IMR-90 (cell line): ENCODE data around the gene PALLD. TPM values are rescaled to one million over a fixed set of nuclear protein-coding genes. Genes with fewer than 3 reads are reported as not detected.

Source experiments
- ATAC-seq: fragments of 200-7000 bp; cut with Tn5 transposase; 2 replicates; pipeline ENCODE4 v1.9.1; 2020; ENCODE audit warnings: low read depth, mild to moderate bottlenecking, moderate library complexity
- BruUV-seq: library from RNA; stranded (reverse); fragments of 400-500 nt; replicated peaks from 2 replicates; lab custom pipeline; 2021; lab: Mats Ljungman, UMichigan
- CTCF ChIA-PET: fragments of 300-600 bp; formaldehyde crosslinking; extraction: SDS; loops from one replicate; lab custom pipeline; 2021; ENCODE audit warnings: antibody characterized with exemption; lab: Yijun Ruan, JAX
- POLR2A ChIA-PET: fragments of 300-600 bp; sonication (Branson Sonifier 250); formaldehyde crosslinking; loops from one replicate; lab custom pipeline; 2022; ENCODE audit warnings: antibody characterized with exemption; ENCODE audit not compliant: unreplicated experiment; lab: Charles Lee
- DNase-seq: peaks from one replicate; pipeline ENCODE4 v3.0.0; 2013
- H2AFZ ChIP-seq: replicated peaks from 2 replicates; pipeline ENCODE3; 2013; ENCODE audit warnings: low read length, mild to moderate bottlenecking; ENCODE audit not compliant: poor library complexity
- H2AK5ac ChIP-seq: 2 replicates; pipeline ENCODE4 v1.6.1; 2013; ENCODE audit warnings: low read depth, low read length, inconsistent platforms
- H2AK9ac ChIP-seq: replicated peaks from 2 replicates; pipeline ENCODE3; 2013; ENCODE audit warnings: mild to moderate bottlenecking, low read depth, low read length, moderate library complexity; ENCODE audit not compliant: poor library complexity
- H2BK120ac ChIP-seq: 2 replicates; pipeline ENCODE4 v1.6.1; 2013; ENCODE audit warnings: low read depth, low read length, inconsistent platforms
- H2BK15ac ChIP-seq: 3 replicates; pipeline ENCODE4 v1.6.1; 2013; ENCODE audit warnings: low read depth, low read length, inconsistent platforms
- H2BK20ac ChIP-seq: 2 replicates; pipeline ENCODE4 v1.6.1; 2013; ENCODE audit warnings: low read depth, mild to moderate bottlenecking, inconsistent platforms, low read length, moderate library complexity
- H2BK5ac ChIP-seq: 2 replicates; pipeline ENCODE4 v1.6.1; 2013; ENCODE audit warnings: mild to moderate bottlenecking, low read depth, low read length, inconsistent platforms; ENCODE audit not compliant: poor library complexity, severe bottlenecking
- H3K14ac ChIP-seq: replicated peaks from 2 replicates; pipeline ENCODE4 v1.6.1; 2013; ENCODE audit warnings: low read depth, low read length, inconsistent platforms
- H3K18ac ChIP-seq: 2 replicates; pipeline ENCODE4 v1.6.1; 2013; ENCODE audit warnings: low read depth, low read length, control low read depth
- H3K23ac ChIP-seq: 2 replicates; pipeline ENCODE4 v1.6.1; 2013; ENCODE audit warnings: low read depth, low read length, inconsistent platforms
- H3K27ac ChIP-seq: 2 replicates; pipeline ENCODE4 v1.5.1; 2013; ENCODE audit warnings: mild to moderate bottlenecking, control low read depth, low read length; ENCODE audit not compliant: insufficient read depth
- H3K27me3 ChIP-seq: 2 replicates; pipeline ENCODE4 v1.6.1; 2013; ENCODE audit warnings: low read length; ENCODE audit not compliant: control insufficient read depth, insufficient read depth
- H3K36me3 ChIP-seq: 2 replicates; pipeline ENCODE4 v1.6.1; 2013; ENCODE audit warnings: low read length, mixed read lengths; ENCODE audit not compliant: control insufficient read depth, insufficient read depth
- H3K4ac ChIP-seq: 2 replicates; pipeline ENCODE4 v1.6.1; 2013; ENCODE audit warnings: low read depth, low read length, inconsistent platforms
- H3K4me1 ChIP-seq: 2 replicates; pipeline ENCODE4 v1.6.1; 2013; ENCODE audit warnings: low read length, mixed read lengths; ENCODE audit not compliant: control insufficient read depth, insufficient read depth
- H3K4me2 ChIP-seq: 2 replicates; pipeline ENCODE4 v1.6.1; 2013; ENCODE audit warnings: low read depth, mild to moderate bottlenecking, control low read depth, low read length, moderate library complexity
- H3K4me3 ChIP-seq: 2 replicates; pipeline ENCODE4 v1.5.1; 2013; ENCODE audit warnings: low read depth, mild to moderate bottlenecking, control low read depth, low read length, moderate library complexity; ENCODE audit not compliant: insufficient read depth
- H3K56ac ChIP-seq: 2 replicates; pipeline ENCODE4 v1.6.1; 2013; ENCODE audit warnings: low read length, inconsistent platforms; ENCODE audit not compliant: insufficient read depth; ENCODE audit errors: extremely low read depth
- H3K79me1 ChIP-seq, 2 experiments: 2 replicates each; pipeline ENCODE4 v1.6.1; 2013; ENCODE audit warnings: low read length in 2 of 2, inconsistent platforms in 1 of 2, low read depth in 1 of 2
- H3K9ac ChIP-seq: 2 replicates; pipeline ENCODE4 v1.6.1; 2013; ENCODE audit warnings: low read depth, low read length, control low read depth
- H3K9me1 ChIP-seq: 2 replicates; pipeline ENCODE4 v1.6.1; 2013; ENCODE audit warnings: low read length, inconsistent platforms; ENCODE audit not compliant: insufficient read depth
- H3K9me3 ChIP-seq: 2 replicates; pipeline ENCODE4 v1.6.1; 2013; ENCODE audit warnings: low read length; ENCODE audit not compliant: control insufficient read depth, insufficient read depth
- H4K20me1 ChIP-seq: 2 replicates; pipeline ENCODE4 v1.6.1; 2013; ENCODE audit warnings: low read length, inconsistent platforms; ENCODE audit not compliant: insufficient read depth
- H4K5ac ChIP-seq: 2 replicates; pipeline ENCODE4 v1.6.1; 2013; ENCODE audit warnings: mild to moderate bottlenecking, low read depth, low read length, control low read depth
- H4K8ac ChIP-seq, 2 experiments: 2 replicates each; pipeline ENCODE4 v1.6.1; 2013; ENCODE audit warnings: low read depth in 2 of 2, low read length in 2 of 2, control low read depth in 1 of 2, inconsistent platforms in 1 of 2
- H4K91ac ChIP-seq: 2 replicates; pipeline ENCODE4 v1.6.1; 2013; ENCODE audit warnings: low read depth, low read length, inconsistent platforms; ENCODE audit not compliant: insufficient read depth
- BHLHE40 ChIP-seq: fragments of 150-350 bp; IDR thresholded peaks from 2 replicates; pipeline ENCODE4 v1.6.1; 2016; ENCODE audit warnings: mild to moderate bottlenecking, low read depth, low read length
- CEBPB ChIP-seq: IDR thresholded peaks from 2 replicates; pipeline ENCODE4 v1.6.1; 2012; ENCODE audit warnings: low read depth, low read length, improper control_type of control experiment
- CHD1 ChIP-seq: IDR thresholded peaks from 2 replicates; pipeline ENCODE4 v1.6.1; 2012; ENCODE audit warnings: low read depth, low read length, improper control_type of control experiment
- ELK1 ChIP-seq: fragments of 150-350 bp; IDR thresholded peaks from 2 replicates; pipeline ENCODE4 v1.6.1; 2016; ENCODE audit warnings: low read depth, mild to moderate bottlenecking, low read length, moderate library complexity, borderline replicate concordance
- FOS ChIP-seq: fragments of 150-350 bp; IDR thresholded peaks from 2 replicates; pipeline ENCODE4 v1.6.1; 2016; ENCODE audit warnings: low read depth, low read length
- MAFK ChIP-seq: IDR thresholded peaks from 2 replicates; pipeline ENCODE4 v1.6.1; 2012; ENCODE audit warnings: low read depth, low read length, improper control_type of control experiment
- MAZ ChIP-seq: IDR thresholded peaks from 2 replicates; pipeline ENCODE4 v1.6.1; 2012; ENCODE audit warnings: low read depth, mild to moderate bottlenecking, low read length, improper control_type of control experiment, moderate library complexity, borderline replicate concordance
- MXI1 ChIP-seq: IDR thresholded peaks from 2 replicates; pipeline ENCODE4 v1.6.1; 2012; ENCODE audit warnings: low read depth, mild to moderate bottlenecking, low read length, moderate library complexity, borderline replicate concordance
- NFE2L2 ChIP-seq: fragments of 150-350 bp; IDR thresholded peaks from 2 replicates; pipeline ENCODE4 v1.6.1; 2016; ENCODE audit warnings: low read depth, mild to moderate bottlenecking, low read length
- POLR2A ChIP-seq: IDR thresholded peaks from 2 replicates; pipeline ENCODE4 v1.6.1; 2012; ENCODE audit warnings: mild to moderate bottlenecking, low read depth, low read length
- RAD21 ChIP-seq: IDR thresholded peaks from 2 replicates; pipeline ENCODE4 v1.6.1; 2012; ENCODE audit warnings: low read length, improper control_type of control experiment
- RCOR1 ChIP-seq: IDR thresholded peaks from 2 replicates; pipeline ENCODE4 v1.6.1; 2012; ENCODE audit warnings: mild to moderate bottlenecking, low read length, improper control_type of control experiment; ENCODE audit not compliant: insufficient replicate concordance
- RFX5 ChIP-seq: IDR thresholded peaks from 2 replicates; pipeline ENCODE4 v1.8.0; 2012; ENCODE audit warnings: low read depth, mild to moderate bottlenecking, low read length, moderate library complexity
- SMC3 ChIP-seq: fragments of 150-350 bp; IDR thresholded peaks from 2 replicates; pipeline ENCODE4 v1.6.1; 2016; ENCODE audit warnings: low read depth, mild to moderate bottlenecking, antibody characterized with exemption, low read length, moderate library complexity
- dilution Hi-C: fragments of 300-500 bp; cut with HindIII; formaldehyde crosslinking; loops from one replicate; pipeline ENCODE4 v1.14.3; 2018; ENCODE audit warnings: low sequenced_read_pairs; ENCODE audit not compliant: unreplicated experiment
- in situ Hi-C: fragments of 300-500 bp; cut with MboI; formaldehyde crosslinking; loops from 3 replicates; pipeline ENCODE4 v1.14.3; 2019; ENCODE audit warnings: low sequenced_read_pairs, inconsistent platforms, mixed read lengths
- intact Hi-C: fragments of 100-400 bp; cut with micrococcal nuclease; formaldehyde crosslinking; loops from 2 replicates; pipeline ENCODE4 v1.10.0; 2022
- polyA plus RNA-seq, 3 experiments: library from polyadenylated mRNA; depleted of rRNA; stranded (reverse); fragments of >200 nt; gene quantifications; 2 replicates each; pipeline ENCODE4 v1.2.3, GENCODE V29; 2012; ENCODE audit warnings: low replicate concordance in 1 of 3
- total RNA-seq: library from RNA; depleted of rRNA; stranded (reverse); fragments of >200 nt; gene quantifications from 2 replicates; pipeline ENCODE4 v1.2.3, GENCODE V29; 2012
- TF ChIP-seq, protein P1 (sequence below): conservative IDR thresholded peaks from 2 replicates; pipeline ENCODE4 v1.5.1; 2012; ENCODE audit warnings: mild to moderate bottlenecking, low read depth, low read length, improper control_type of control experiment
- TF ChIP-seq, protein P2 (sequence below): fragments of 150-350 bp; IDR thresholded peaks from 2 replicates; pipeline ENCODE4 v1.6.1; 2017; ENCODE audit warnings: mild to moderate bottlenecking, antibody characterized with exemption, low read length, low read depth

PALLD gene
- total and polyA plus RNA-seq, 2 of the 4 experiments (the other 2 are of a cell fraction), result 91.0 to 91.9 TPM

GRCh38 chr4:168790898-168791297 lies 294.0 kb downstream of the PALLD start:
- Histone ChIP-seq H3K23ac (0 out of 2 replicates have a peak overlapping the region, but pooled peaks have one; percentile 33), H4K20me1 (no peaks in the 10 kb centered on the region), H3K4me3 (no peak overlapping the region), H3K4ac (peak overlapping the region; percentile 56; the same call in 1 of the 2 replicates), H3K79me1 (no peaks in the 10 kb centered on the region), H3K27me3 (no peaks in the 10 kb centered on the region), H2BK120ac (peak overlapping the region; percentile 42), H3K9me1 (peaks cover 6% of the 10 kb centered on the region; the same call in 1 of the 2 replicates), H3K14ac (peak overlapping the region; percentile 10; the same call in 1 of the 2 replicates), H4K91ac (peak overlapping the region; percentile 41; the same call in 1 of the 2 replicates), H2BK20ac (0 out of 2 replicates have a peak overlapping the region, but pooled peaks have one; percentile 25), H4K8ac (no peak overlapping the region), H3K18ac (peak overlapping the region; percentile 57; the same call in 1 of the 2 replicates), H2AK5ac (0 out of 2 replicates have a peak overlapping the region, but pooled peaks have one; percentile 35), H3K27ac (no peak overlapping the region), H3K4me1 (0 out of 2 replicates have a peak, but pooled peaks cover 2% of the 10 kb centered on the region), H3K56ac (no peak overlapping the region), H2AFZ (no peak overlapping the region), H3K36me3 (no peaks in the 10 kb centered on the region), H3K9me3 (no peaks in the 10 kb centered on the region), H2AK9ac (peak overlapping the region; percentile 9), H2BK5ac (no peak overlapping the region), H3K9ac (no peak overlapping the region), H2BK15ac (peak overlapping the region; percentile 92; the same call in 2 of the 3 replicates), H4K5ac (peak overlapping the region; percentile 63; the same call in 1 of the 2 replicates), H3K4me2 (no peak overlapping the region)
- DNase-seq, result no peak
- intact Hi-C loops, result no loop called here
- no peak for TF ChIP-seq MXI1
- no peak for TF ChIP-seq RAD21
- TF ChIP-seq FOS, result no peak
- TF ChIP-seq BHLHE40, result no peak
- no peak for TF ChIP-seq NFE2L2
- TF ChIP-seq CHD1, result no peak
- no peak for TF ChIP-seq SMC3
- TF ChIP-seq, protein P1, sequence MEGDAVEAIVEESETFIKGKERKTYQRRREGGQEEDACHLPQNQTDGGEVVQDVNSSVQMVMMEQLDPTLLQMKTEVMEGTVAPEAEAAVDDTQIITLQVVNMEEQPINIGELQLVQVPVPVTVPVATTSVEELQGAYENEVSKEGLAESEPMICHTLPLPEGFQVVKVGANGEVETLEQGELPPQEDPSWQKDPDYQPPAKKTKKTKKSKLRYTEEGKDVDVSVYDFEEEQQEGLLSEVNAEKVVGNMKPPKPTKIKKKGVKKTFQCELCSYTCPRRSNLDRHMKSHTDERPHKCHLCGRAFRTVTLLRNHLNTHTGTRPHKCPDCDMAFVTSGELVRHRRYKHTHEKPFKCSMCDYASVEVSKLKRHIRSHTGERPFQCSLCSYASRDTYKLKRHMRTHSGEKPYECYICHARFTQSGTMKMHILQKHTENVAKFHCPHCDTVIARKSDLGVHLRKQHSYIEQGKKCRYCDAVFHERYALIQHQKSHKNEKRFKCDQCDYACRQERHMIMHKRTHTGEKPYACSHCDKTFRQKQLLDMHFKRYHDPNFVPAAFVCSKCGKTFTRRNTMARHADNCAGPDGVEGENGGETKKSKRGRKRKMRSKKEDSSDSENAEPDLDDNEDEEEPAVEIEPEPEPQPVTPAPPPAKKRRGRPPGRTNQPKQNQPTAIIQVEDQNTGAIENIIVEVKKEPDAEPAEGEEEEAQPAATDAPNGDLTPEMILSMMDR, result no peak
- no peak for TF ChIP-seq CEBPB
- TF ChIP-seq ELK1, result no peak
- no peak for TF ChIP-seq MAZ
- TF ChIP-seq RFX5, result no peak
- TF ChIP-seq MAFK, result no peak
- TF ChIP-seq, protein P2, sequence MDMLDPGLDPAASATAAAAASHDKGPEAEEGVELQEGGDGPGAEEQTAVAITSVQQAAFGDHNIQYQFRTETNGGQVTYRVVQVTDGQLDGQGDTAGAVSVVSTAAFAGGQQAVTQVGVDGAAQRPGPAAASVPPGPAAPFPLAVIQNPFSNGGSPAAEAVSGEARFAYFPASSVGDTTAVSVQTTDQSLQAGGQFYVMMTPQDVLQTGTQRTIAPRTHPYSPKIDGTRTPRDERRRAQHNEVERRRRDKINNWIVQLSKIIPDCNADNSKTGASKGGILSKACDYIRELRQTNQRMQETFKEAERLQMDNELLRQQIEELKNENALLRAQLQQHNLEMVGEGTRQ, result no peak
- TF ChIP-seq RCOR1, result no peak
- no peak for TF ChIP-seq POLR2A
- dilution Hi-C loops, result no loop called here
- BruUV-seq, result no TSS peak
- ChIA-PET POLR2A (no interaction called here), CTCF (no interaction called here)
- no peak for ATAC-seq
- in situ Hi-C loops, result no loop called here
